ENCODE data around the gene ADCY6. TPM values are rescaled to one million over a fixed set of nuclear protein-coding genes. Genes with fewer than 3 reads are reported as not detected.

Gene ADCY6
- polyA plus RNA-seq, 1 donor = 94.3 TPM

GRCh38 chr12:48786591-48787544 lies 2.0 kb downstream of the ADCY6 start:
- DNase-seq = no peak

GRCh38 chr12:48783432-48783831 lies 5.5 kb downstream of the ADCY6 start:
- no peak for DNase-seq

GRCh38 chr12:48782457-48783395 lies 6.2 kb downstream of the ADCY6 start:
- DNase-seq = no peak

GRCh38 chr12:48781750-48782456 lies 7.0 kb downstream of the ADCY6 start:
- no peak for DNase-seq

- DNase-seq = no peak
Observed at GRCh38 chr12:48780381-48781025, 8.4 kb downstream of the ADCY6 start.

GRCh38 chr12:48779869-48780268 lies 9.0 kb downstream of the ADCY6 start:
- DNase-seq = no peak

GRCh38 chr12:48777501-48778400 lies 11.1 kb downstream of the ADCY6 start:
- no peak for DNase-seq

- DNase-seq = no peak
Observed at GRCh38 chr12:48776956-48777355, 11.9 kb downstream of the ADCY6 start.

GRCh38 chr12:48775991-48776649 lies 12.8 kb downstream of the ADCY6 start:
- DNase-seq = no peak

- DNase-seq = no peak
Observed at GRCh38 chr12:48775299-48775698, 13.6 kb downstream of the ADCY6 start.

GRCh38 chr12:48774516-48774915 lies 14.4 kb downstream of the ADCY6 start:
- no peak for DNase-seq

- no peak for DNase-seq
Observed at GRCh38 chr12:48773686-48774085, 15.2 kb downstream of the ADCY6 start.

- no peak for DNase-seq
Observed at GRCh38 chr12:48771588-48772112, 17.2 kb downstream of the ADCY6 start.

GRCh38 chr12:48770756-48771155 lies 18.1 kb downstream of the ADCY6 start:
- no peak for DNase-seq

GRCh38 chr12:48768736-48769135 lies 20.2 kb downstream of the ADCY6 start:
- no peak for DNase-seq

GRCh38 chr12:48768147-48768546 lies 20.7 kb downstream of the ADCY6 start:
- DNase-seq = no peak

GRCh38 chr12:48767521-48767920 lies 21.4 kb downstream of the ADCY6 start:
- no peak for DNase-seq

GRCh38 chr12:48767047-48767446 lies 21.8 kb downstream of the ADCY6 start:
- no peak for DNase-seq

- DNase-seq = no peak
Observed at GRCh38 chr12:48765753-48766162, 23.1 kb downstream of the ADCY6 start.

- no peak for DNase-seq
Observed at GRCh38 chr12:48764521-48764920, 24.4 kb downstream of the ADCY6 start.
